H9 (cell line): ENCODE data around the gene E2F1. TPM values are rescaled to one million over a fixed set of nuclear protein-coding genes. Genes with fewer than 3 reads are reported as not detected.

Source experiments
- DNase-seq: peaks from one replicate; pipeline ENCODE4 v3.0.0-alpha.2; 2017
- H2AFZ ChIP-seq: one replicate; pipeline ENCODE4 v1.6.1; 2013; ENCODE audit warnings: mild to moderate bottlenecking, low read length, control low read depth, moderate library complexity
- H2AK5ac ChIP-seq: 2 replicates; pipeline ENCODE4 v1.6.1; 2013; ENCODE audit warnings: low read length, control low read depth, mixed read lengths; ENCODE audit not compliant: insufficient read length
- H2BK120ac ChIP-seq: one replicate; pipeline ENCODE4 v1.6.1; 2013; ENCODE audit warnings: low read depth, mild to moderate bottlenecking, low read length, control low read depth, inconsistent platforms; ENCODE audit not compliant: poor library complexity, severe bottlenecking
- H2BK12ac ChIP-seq: 2 replicates; pipeline ENCODE4 v1.6.1; 2013; ENCODE audit warnings: low read length, control low read depth, mixed read lengths, low read depth; ENCODE audit not compliant: insufficient read length
- H2BK15ac ChIP-seq: 2 replicates; pipeline ENCODE4 v1.6.1; 2013; ENCODE audit warnings: low read depth, low read length, control low read depth
- H2BK20ac ChIP-seq: one replicate; pipeline ENCODE4 v1.6.1; 2013; ENCODE audit warnings: low read depth, mild to moderate bottlenecking, low read length, control low read depth, inconsistent platforms; ENCODE audit not compliant: poor library complexity, severe bottlenecking
- H2BK5ac ChIP-seq: 2 replicates; pipeline ENCODE4 v1.6.1; 2013; ENCODE audit warnings: low read length, control low read depth, mixed read lengths; ENCODE audit not compliant: insufficient read length
- H3K14ac ChIP-seq: 2 replicates; pipeline ENCODE4 v1.6.1; 2013; ENCODE audit warnings: low read length, control low read depth; ENCODE audit not compliant: insufficient read depth
- H3K18ac ChIP-seq: 2 replicates; pipeline ENCODE4 v1.6.1; 2013; ENCODE audit warnings: low read depth, mild to moderate bottlenecking, mixed read lengths, low read length, control low read depth; ENCODE audit not compliant: insufficient read length
- H3K23ac ChIP-seq: 2 replicates; pipeline ENCODE4 v1.6.1; 2013; ENCODE audit warnings: low read length, control low read depth, mixed read lengths, low read depth; ENCODE audit not compliant: insufficient read length
- H3K23me2 ChIP-seq: 2 replicates; pipeline ENCODE4 v1.6.1; 2013; ENCODE audit warnings: low read depth, mild to moderate bottlenecking, mixed read lengths, low read length, control low read depth; ENCODE audit not compliant: insufficient read length, poor library complexity, severe bottlenecking
- H3K27ac ChIP-seq: 2 replicates; pipeline ENCODE4 v1.5.1; 2013; ENCODE audit warnings: low read length, control low read depth, mixed read lengths, low read depth; ENCODE audit not compliant: insufficient read length
- H3K27me3 ChIP-seq: 2 replicates; pipeline ENCODE4 v1.6.1; 2013; ENCODE audit warnings: low read length, control low read depth, inconsistent platforms; ENCODE audit not compliant: insufficient read depth
- H3K4ac ChIP-seq: 2 replicates; pipeline ENCODE4 v1.6.1; 2013; ENCODE audit warnings: low read depth, mild to moderate bottlenecking, control low read depth, inconsistent platforms, low read length, moderate library complexity
- H3K4me1 ChIP-seq: 2 replicates; pipeline ENCODE4 v1.6.1; 2013; ENCODE audit warnings: low read length, control low read depth, inconsistent platforms; ENCODE audit not compliant: insufficient read depth
- H3K4me2 ChIP-seq: 2 replicates; pipeline ENCODE4 v1.6.1; 2013; ENCODE audit warnings: low read length, control low read depth, mixed read lengths; ENCODE audit not compliant: insufficient read length, insufficient read depth
- H3K56ac ChIP-seq: 2 replicates; pipeline ENCODE4 v1.6.1; 2013; ENCODE audit warnings: low read depth, mild to moderate bottlenecking, mixed read lengths, low read length, control low read depth; ENCODE audit not compliant: insufficient read length
- H3K79me1 ChIP-seq: 2 replicates; pipeline ENCODE4 v1.6.1; 2013; ENCODE audit warnings: low read depth, mild to moderate bottlenecking, moderate library complexity, low read length, control low read depth, inconsistent platforms; ENCODE audit not compliant: insufficient read depth, poor library complexity, severe bottlenecking
- H3K79me2 ChIP-seq: 2 replicates; pipeline ENCODE4 v1.6.1; 2013; ENCODE audit warnings: low read length, control low read depth, inconsistent platforms; ENCODE audit not compliant: insufficient read depth
- H3K9ac ChIP-seq: 2 replicates; pipeline ENCODE4 v1.6.1; 2013; ENCODE audit warnings: low read length, control low read depth, mixed read lengths; ENCODE audit not compliant: insufficient read length; ENCODE audit errors: extremely low read depth
- H3K9me3 ChIP-seq: one replicate; pipeline ENCODE4 v1.6.1; 2013; ENCODE audit warnings: low read depth, low read length, inconsistent platforms; ENCODE audit not compliant: control insufficient read depth
- H3T11ph ChIP-seq: one replicate; pipeline ENCODE4 v1.6.1; 2013; ENCODE audit warnings: mild to moderate bottlenecking, low read length, control low read depth, inconsistent platforms
- H4K20me1 ChIP-seq: one replicate; pipeline ENCODE4 v1.6.1; 2013; ENCODE audit not compliant: control insufficient read depth, insufficient read length, insufficient read depth
- H4K5ac ChIP-seq: 2 replicates; pipeline ENCODE4 v1.6.1; 2013; ENCODE audit warnings: low read depth, mild to moderate bottlenecking, mixed read lengths, low read length, control low read depth; ENCODE audit not compliant: insufficient read length
- H4K8ac ChIP-seq: replicated peaks from 2 replicates; pipeline ENCODE4 v1.6.1; 2013; ENCODE audit warnings: low read length, control low read depth, mixed read lengths, low read depth; ENCODE audit not compliant: insufficient read length
- H4K91ac ChIP-seq: 2 replicates; pipeline ENCODE4 v1.6.1; 2013; ENCODE audit warnings: low read depth, mild to moderate bottlenecking, moderate library complexity, mixed read lengths, low read length, control low read depth; ENCODE audit not compliant: insufficient read length
- H3K27ac Mint-ChIP-seq, 3 experiments: 2 replicates in 2 of 3; 3 replicates in 1 of 3; pipeline ENCODE4 v1.8.0; 2020 to 2021; ENCODE audit warnings: mixed read lengths in 3 of 3, mild to moderate bottlenecking in 1 of 3, moderate library complexity in 1 of 3
- H3K27me3 Mint-ChIP-seq: 2 replicates; pipeline ENCODE4 v1.8.0; 2021; ENCODE audit warnings: low read depth, mild to moderate bottlenecking, moderate library complexity, mixed read lengths
- H3K36me3 Mint-ChIP-seq, 3 experiments: 2 replicates in 2 of 3; 3 replicates in 1 of 3; pipeline ENCODE4 v1.8.0; 2020 to 2021; ENCODE audit warnings: low read depth in 3 of 3, mixed read lengths in 3 of 3; ENCODE audit not compliant: insufficient read depth in 1 of 3
- H3K4me1 Mint-ChIP-seq, 2 experiments: 2 replicates each; pipeline ENCODE4 v1.8.0; 2020; ENCODE audit warnings: mixed read lengths in 2 of 2
- H3K4me3 Mint-ChIP-seq, 2 experiments: 2 replicates in 1 of 2; 3 replicates in 1 of 2; pipeline ENCODE4 v1.8.0; 2020 to 2021; ENCODE audit warnings: mild to moderate bottlenecking in 2 of 2, mixed read lengths in 2 of 2, moderate library complexity in 1 of 2
- H3K9me3 Mint-ChIP-seq, 2 experiments: 2 replicates in 1 of 2; 3 replicates in 1 of 2; pipeline ENCODE4 v1.8.0; 2020; ENCODE audit warnings: mild to moderate bottlenecking in 2 of 2, mixed read lengths in 2 of 2, moderate library complexity in 1 of 2
- CTCF ChIP-seq: fragments of 200-600 bp; sonication (generic); conservative IDR thresholded peaks from 3 replicates; pipeline ENCODE4 v1.8.0; 2021; ENCODE audit warnings: antibody characterized with exemption, mild to moderate bottlenecking
- WGBS: extraction: QIAGEN DNeasy Blood & Tissue Kit; methylation state at CpG from one replicate; pipeline ENCODE4 v1.1.7; 2013; ENCODE audit warnings: missing lambda C conversion rate, low lambda C conversion rate, mixed read lengths; ENCODE audit not compliant: insufficient read length; ENCODE audit errors: extremely low coverage; 5-methylcytosine and 5-hydroxymethylcytosine counted together
- total RNA-seq: library from RNA; stranded (reverse); gene quantifications from 2 replicates; pipeline ENCODE4 v1.2.1, GENCODE V29; 2021

Gene E2F1
- total RNA-seq, 1 experiment from 2014 or later: 58.7 TPM

GRCh38 chr20:33668466-33669155 lies 17.6 kb downstream of the E2F1 start:
- Mint-ChIP-seq H3K27ac (no peak overlapping the region), H3K36me3 (peaks cover 26 to 53% (median 39%) of the 10 kb centered on the region in 3 experiments), H3K4me3 (no peak overlapping the region; a peak in 1 of 5 replicates), H3K27me3 (peaks cover 6% of the 10 kb centered on the region), H3K9me3 (no peaks in the 10 kb centered on the region; a peak in 1 of 5 replicates), H3K4me1 (peaks cover 39% of the 10 kb centered on the region in 2 experiments)
- Histone ChIP-seq H3K18ac (no peak overlapping the region), H3K79me2 (no peaks in the 10 kb centered on the region), H3K23ac (no peak overlapping the region), H3K14ac (no peak overlapping the region), H4K91ac (no peak overlapping the region), H2AFZ (no peak overlapping the region), H2AK5ac (no peak overlapping the region), H3K4me1 (peaks cover 4% of the 10 kb centered on the region; the same call in 1 of the 2 replicates), H3K4ac (no peak overlapping the region), H3K23me2 (peaks cover 17% of the 10 kb centered on the region), H3K4me2 (no peak overlapping the region), H3K79me1 (no peaks in the 10 kb centered on the region), H4K20me1 (no peaks in the 10 kb centered on the region), H3K27me3 (no peaks in the 10 kb centered on the region), H3K9me3 (no peaks in the 10 kb centered on the region), H2BK20ac (no peak overlapping the region), H4K8ac (no peak overlapping the region), H3K27ac (no peak overlapping the region), H2BK15ac (no peak overlapping the region), H3K56ac (no peak overlapping the region), H3K9ac (no peak overlapping the region), H4K5ac (no peak overlapping the region), H3T11ph (no peak overlapping the region), H2BK120ac (no peak overlapping the region), H2BK12ac (no peak overlapping the region), H2BK5ac (no peak overlapping the region)
- WGBS: no CpG with 5 or more reads among the region's 13 CpGs
- no peak for DNase-seq
- TF ChIP-seq CTCF: no peak
